WTC11 (cell line): ENCODE results near the gene CCL7.

Experiments
- CREB1 ChIP-seq: sonication (generic); formaldehyde crosslinking; IDR thresholded peaks from 2 replicates; pipeline ENCODE4 v1.8.0; 2023; ENCODE audit warnings: mild to moderate bottlenecking, missing genetic modification reagents
- CTCF ChIP-seq: fragments of 200-600 bp; IDR thresholded peaks from 2 replicates; pipeline ENCODE4 v1.8.0; 2022; ENCODE audit warnings: antibody characterized with exemption
- E2F1 ChIP-seq: sonication (generic); formaldehyde crosslinking; IDR thresholded peaks from 2 replicates; pipeline ENCODE4 v1.8.0; 2022; ENCODE audit warnings: mild to moderate bottlenecking, missing genetic modification reagents
- ESRRA ChIP-seq: sonication (generic); formaldehyde crosslinking; IDR thresholded peaks from 2 replicates; pipeline ENCODE4 v1.8.1; 2022; ENCODE audit warnings: mild to moderate bottlenecking, missing genetic modification reagents, borderline replicate concordance
- SMAD3 ChIP-seq: sonication (generic); formaldehyde crosslinking; IDR thresholded peaks from 2 replicates; pipeline ENCODE4 v1.8.0; 2022; ENCODE audit warnings: missing genetic modification reagents, mild to moderate bottlenecking, borderline replicate concordance
- TEAD4 ChIP-seq: sonication (generic); formaldehyde crosslinking; IDR thresholded peaks from 2 replicates; pipeline ENCODE4 v1.8.0; 2022; ENCODE audit warnings: mild to moderate bottlenecking, missing genetic modification reagents
- USF2 ChIP-seq: sonication (generic); formaldehyde crosslinking; IDR thresholded peaks from 2 replicates; pipeline ENCODE4 v1.8.1; 2023; ENCODE audit warnings: mild to moderate bottlenecking, missing genetic modification reagents, moderate library complexity
- ZBTB21 ChIP-seq: sonication (generic); formaldehyde crosslinking; IDR thresholded peaks from 2 replicates; pipeline ENCODE4 v1.8.1; 2023; ENCODE audit warnings: mild to moderate bottlenecking, missing genetic modification reagents, borderline replicate concordance
- ZNF281 ChIP-seq: sonication (generic); formaldehyde crosslinking; IDR thresholded peaks from 2 replicates; pipeline ENCODE4 v1.8.0; 2023; ENCODE audit warnings: mild to moderate bottlenecking, missing genetic modification reagents
- ZNF317 ChIP-seq: sonication (generic); formaldehyde crosslinking; IDR thresholded peaks from 2 replicates; pipeline ENCODE4 v1.8.1; 2023; ENCODE audit warnings: low read depth, mild to moderate bottlenecking, moderate library complexity, missing genetic modification reagents, borderline replicate concordance
- TF ChIP-seq, protein P1 (sequence below): sonication (generic); formaldehyde crosslinking; IDR thresholded peaks from 2 replicates; pipeline ENCODE4 v1.8.1; 2022; ENCODE audit warnings: low read depth, missing genetic modification reagents, borderline replicate concordance

DNA sequence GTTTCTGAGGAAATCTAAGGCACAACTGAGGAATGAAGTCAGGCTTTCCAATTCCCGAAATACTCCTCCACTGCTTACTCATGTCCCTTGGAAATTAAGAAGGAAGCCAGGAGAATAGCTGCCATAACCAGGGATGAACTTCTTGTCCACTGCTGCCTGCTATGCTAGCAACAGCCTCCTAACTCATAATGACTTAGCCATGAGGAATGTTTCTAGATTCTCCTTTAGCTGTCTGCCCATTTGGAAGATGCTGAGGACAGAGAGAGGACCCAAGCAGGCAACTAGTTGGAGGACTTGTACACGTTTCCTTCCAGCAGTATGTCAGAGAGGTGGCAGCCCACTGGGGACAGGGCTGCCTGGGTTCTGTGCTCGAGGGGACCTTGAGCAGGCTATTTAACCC, 15.9 kb upstream of the CCL7 start:
- TF ChIP-seq CTCF (no peak), ZNF281 (no peak), CREB1 (CRISPR knock-in tag) (no peak), USF2 (no peak), E2F1 (CRISPR knock-in tag) (no peak), ZNF317 (CRISPR knock-in tag) (no peak), ESRRA (CRISPR knock-in tag) (no peak), SMAD3 (CRISPR knock-in tag) (no peak), TEAD4 (CRISPR knock-in tag) (no peak), ZBTB21 (no peak)
- TF ChIP-seq, protein P1, sequence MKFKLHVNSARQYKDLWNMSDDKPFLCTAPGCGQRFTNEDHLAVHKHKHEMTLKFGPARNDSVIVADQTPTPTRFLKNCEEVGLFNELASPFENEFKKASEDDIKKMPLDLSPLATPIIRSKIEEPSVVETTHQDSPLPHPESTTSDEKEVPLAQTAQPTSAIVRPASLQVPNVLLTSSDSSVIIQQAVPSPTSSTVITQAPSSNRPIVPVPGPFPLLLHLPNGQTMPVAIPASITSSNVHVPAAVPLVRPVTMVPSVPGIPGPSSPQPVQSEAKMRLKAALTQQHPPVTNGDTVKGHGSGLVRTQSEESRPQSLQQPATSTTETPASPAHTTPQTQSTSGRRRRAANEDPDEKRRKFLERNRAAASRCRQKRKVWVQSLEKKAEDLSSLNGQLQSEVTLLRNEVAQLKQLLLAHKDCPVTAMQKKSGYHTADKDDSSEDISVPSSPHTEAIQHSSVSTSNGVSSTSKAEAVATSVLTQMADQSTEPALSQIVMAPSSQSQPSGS (CRISPR knock-in tag) = no peak
